Testis (tissue), 3 donors: Measurements from ENCODE around the gene SLC25A1. TPM values are rescaled to one million over a fixed set of nuclear protein-coding genes. Genes with fewer than 3 reads are reported as not detected.
A peak's percentile ranks its signal among the peaks of the same experiment; 100 is the strongest.

Experiments used
- DNase-seq: peaks from one replicate; pipeline ENCODE4 v3.0.0-alpha.2; 2019
- H3K27ac ChIP-seq, 2 donors: fragments of 200-600 bp; sonication (generic); one replicate each; pipeline ENCODE4 v1.5.1; 2019
- H3K27me3 ChIP-seq: fragments of 200-600 bp; sonication (generic); one replicate; pipeline ENCODE4 v1.5.1; 2019
- H3K36me3 ChIP-seq: fragments of 200-600 bp; sonication (generic); one replicate; pipeline ENCODE4 v1.5.1; 2017; ENCODE audit warnings: low read depth; ENCODE audit errors: missing control alignments
- H3K4me1 ChIP-seq: fragments of 200-600 bp; sonication (generic); one replicate; pipeline ENCODE4 v1.5.1; 2019
- H3K4me3 ChIP-seq, 2 donors: fragments of 200-600 bp; sonication (generic); one replicate each; pipeline ENCODE4 v1.5.1; 2017 to 2019
- H3K9me3 ChIP-seq: fragments of 200-600 bp; sonication (generic); one replicate; pipeline ENCODE4 v1.5.1; 2017
- POLR2A ChIP-seq: fragments of 450-650 bp; IDR thresholded peaks from one replicate; pipeline ENCODE4 v1.6.1; 2017; ENCODE audit warnings: antibody characterized with exemption, mild to moderate bottlenecking, moderate library complexity
- WGBS, 2 donors: methylation state at CpG; one replicate each; pipeline ENCODE4 v1.1.5; 2018; 5-methylcytosine and 5-hydroxymethylcytosine counted together
- intact Hi-C: fragments of 100-400 bp; cut with DNase I; formaldehyde crosslinking; loops from one replicate; pipeline ENCODE4 v1.15.1; 2023; ENCODE audit warnings: low total_unique reads
- polyA plus RNA-seq: library from polyadenylated mRNA; stranded (reverse); fragments of 350-450 nt; fragmentation: Illumina TruSeq; extraction: RNeasy Lipid Tissue Mini Kit (QIAGEN cat#74804); gene quantifications from one replicate; pipeline ENCODE4 v1.2.3, GENCODE V29; 2014; ENCODE audit warnings: low read depth, low replicate concordance; ENCODE audit not compliant: insufficient read depth
- total RNA-seq, 2 donors: library from RNA; depleted of rRNA; stranded (reverse); fragments of >200 nt; gene quantifications; one replicate each; pipeline ENCODE4 v1.2.3, GENCODE V29; 2016
- TF ChIP-seq, protein P1 (sequence below), 3 experiments: fragments of 450-650 bp in 2 of 3; fragments of 200-600 bp in 1 of 3; sonication (generic) in 1 of 3; IDR thresholded peaks; one replicate each; pipeline ENCODE4 v1.5.1; 2016 to 2019; ENCODE audit warnings: antibody characterized with exemption in 3 of 3, mild to moderate bottlenecking in 2 of 3, moderate library complexity in 1 of 3

SLC25A1 gene
- total and polyA plus RNA-seq, 3 donors from 2014 or later, result 56.0 to 64.9 (median 61.7) TPM

- H3K27me3 ChIP-seq, result no peaks in the 10 kb centered on the region
- 63 to 75% methylated on average over 10 to 11 of the region's 11 CpGs for WGBS, 2 donors
- H3K36me3 ChIP-seq, result no peaks in the 10 kb centered on the region
- no peak overlapping the region for H3K27ac ChIP-seq
- H3K4me3 ChIP-seq, result no peak overlapping the region
- no peaks in the 10 kb centered on the region for H3K4me1 ChIP-seq
- no peaks in the 10 kb centered on the region for H3K9me3 ChIP-seq
- intact Hi-C loops, result no loop called here
- no peak for DNase-seq
- no peak for TF ChIP-seq POLR2A
- TF ChIP-seq, protein P1, sequence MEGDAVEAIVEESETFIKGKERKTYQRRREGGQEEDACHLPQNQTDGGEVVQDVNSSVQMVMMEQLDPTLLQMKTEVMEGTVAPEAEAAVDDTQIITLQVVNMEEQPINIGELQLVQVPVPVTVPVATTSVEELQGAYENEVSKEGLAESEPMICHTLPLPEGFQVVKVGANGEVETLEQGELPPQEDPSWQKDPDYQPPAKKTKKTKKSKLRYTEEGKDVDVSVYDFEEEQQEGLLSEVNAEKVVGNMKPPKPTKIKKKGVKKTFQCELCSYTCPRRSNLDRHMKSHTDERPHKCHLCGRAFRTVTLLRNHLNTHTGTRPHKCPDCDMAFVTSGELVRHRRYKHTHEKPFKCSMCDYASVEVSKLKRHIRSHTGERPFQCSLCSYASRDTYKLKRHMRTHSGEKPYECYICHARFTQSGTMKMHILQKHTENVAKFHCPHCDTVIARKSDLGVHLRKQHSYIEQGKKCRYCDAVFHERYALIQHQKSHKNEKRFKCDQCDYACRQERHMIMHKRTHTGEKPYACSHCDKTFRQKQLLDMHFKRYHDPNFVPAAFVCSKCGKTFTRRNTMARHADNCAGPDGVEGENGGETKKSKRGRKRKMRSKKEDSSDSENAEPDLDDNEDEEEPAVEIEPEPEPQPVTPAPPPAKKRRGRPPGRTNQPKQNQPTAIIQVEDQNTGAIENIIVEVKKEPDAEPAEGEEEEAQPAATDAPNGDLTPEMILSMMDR (IDR thresholded peaks at IDR 0.05), result no peak
Observed at GRCh38 chr22:19152942-19153883, 25.3 kb downstream of the SLC25A1 start.

DNA sequence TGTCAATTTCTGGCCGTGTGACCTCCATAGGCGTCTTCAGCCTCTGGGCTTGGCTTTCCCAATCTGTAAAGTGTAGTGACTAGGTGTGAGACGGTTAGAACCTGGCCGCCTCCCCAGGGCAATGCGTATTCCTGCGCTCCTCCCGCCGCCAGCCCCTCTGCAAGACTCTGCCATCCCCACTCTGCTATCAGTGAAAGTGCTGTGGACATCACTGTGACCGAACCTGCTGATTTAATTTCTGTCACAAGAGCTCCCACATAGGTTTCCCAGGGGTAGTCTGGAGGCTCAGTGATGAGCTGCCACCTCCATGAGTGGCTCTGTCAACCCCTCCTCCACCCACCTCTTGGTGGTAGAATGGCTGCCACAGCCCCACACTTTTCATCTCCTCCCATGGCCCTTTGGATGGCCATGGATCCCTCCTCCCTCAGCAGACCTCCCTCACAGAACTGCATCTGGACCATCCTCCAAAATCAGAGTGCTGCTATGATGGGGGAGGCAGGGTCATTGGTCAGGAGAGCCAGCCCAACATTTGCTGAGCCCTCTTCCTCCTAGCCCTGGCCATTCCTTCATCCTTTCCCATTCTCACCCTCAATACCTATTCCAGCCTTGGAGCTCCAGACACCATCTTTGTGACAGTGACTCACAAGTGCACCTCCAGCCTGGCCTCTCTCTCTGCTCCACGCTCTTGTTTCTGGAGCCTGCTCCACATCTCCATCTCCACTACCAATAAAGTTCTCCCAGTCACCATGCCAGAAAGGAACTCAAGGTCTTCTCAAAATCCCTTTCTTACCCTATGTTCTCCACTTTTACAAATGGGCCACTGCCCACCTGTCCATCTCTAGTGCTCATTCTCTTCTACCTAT is 27.0 kb downstream of the SLC25A1 start:
- 45 to 52% methylated on average over 10 of the region's 10 CpGs for WGBS, 2 donors
- Histone ChIP-seq H3K9me3 (no peaks in the 10 kb centered on the region), H3K27me3 (no peaks in the 10 kb centered on the region), H3K4me1 (no peaks in the 10 kb centered on the region), H3K27ac (no peak overlapping the region), H3K4me3 (no peak overlapping the region), H3K36me3 (no peaks in the 10 kb centered on the region)
- no peak for DNase-seq
- TF ChIP-seq, protein P1 (IDR thresholded peaks at IDR 0.05), result no peak
- no peak for TF ChIP-seq POLR2A
- intact Hi-C loops, result no loop called here

DNA sequence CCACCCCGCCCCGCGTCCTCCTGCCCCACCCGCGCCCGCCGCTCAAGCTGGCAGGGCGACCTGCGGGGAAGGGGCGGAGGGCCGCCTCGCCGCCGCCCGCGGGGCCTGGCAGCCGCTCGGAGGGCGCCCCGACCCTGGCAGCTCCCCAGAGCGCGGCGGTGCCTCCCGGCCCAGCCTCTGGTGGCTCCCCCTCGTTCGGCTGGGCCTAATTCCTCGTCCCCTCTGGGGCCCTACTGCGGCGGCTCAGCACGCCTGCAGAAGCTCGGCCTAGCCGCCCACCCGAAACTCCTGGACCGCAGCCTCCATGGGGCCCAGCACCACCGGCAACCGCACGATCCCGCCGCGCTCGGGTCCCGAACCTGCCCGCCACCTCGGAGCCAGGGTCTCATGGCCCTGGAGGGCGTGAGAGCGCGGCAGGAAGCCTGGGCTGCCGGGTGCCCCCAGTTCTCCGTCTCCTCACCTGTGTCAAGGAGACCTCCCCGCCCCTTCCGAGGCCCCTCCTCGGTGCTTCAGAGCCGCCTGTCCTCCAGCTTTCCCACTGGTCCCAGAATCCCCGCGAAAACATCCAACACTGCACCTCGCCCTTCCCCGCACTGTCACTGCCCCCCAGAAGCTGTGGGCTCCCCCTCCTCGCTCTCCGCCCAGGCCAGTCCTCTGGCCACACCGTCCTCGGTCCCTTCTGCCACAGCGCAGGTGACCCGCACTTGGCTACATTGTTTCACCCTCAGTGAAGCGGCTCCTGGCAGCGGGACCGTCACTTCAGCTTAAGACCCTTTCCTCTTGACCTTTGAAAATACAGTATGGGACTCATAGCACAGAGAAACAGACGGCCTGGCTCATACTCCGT is 27.8 kb downstream of the SLC25A1 start:
- Histone ChIP-seq H3K27me3 (no peaks in the 10 kb centered on the region), H3K27ac (no peak overlapping the region), H3K36me3 (no peaks in the 10 kb centered on the region), H3K9me3 (no peaks in the 10 kb centered on the region), H3K4me1 (no peaks in the 10 kb centered on the region), H3K4me3 (peak overlapping the region; percentile 9 to 34)
- TF ChIP-seq, protein P1 (IDR thresholded peaks at IDR 0.05), result no peak
- TF ChIP-seq POLR2A, result no peak
- 9 to 15% methylated on average over 16 to 41 of the region's 68 CpGs for WGBS, 2 donors
- intact Hi-C loops, result no loop called here
- DNase-seq, result no peak

DNA sequence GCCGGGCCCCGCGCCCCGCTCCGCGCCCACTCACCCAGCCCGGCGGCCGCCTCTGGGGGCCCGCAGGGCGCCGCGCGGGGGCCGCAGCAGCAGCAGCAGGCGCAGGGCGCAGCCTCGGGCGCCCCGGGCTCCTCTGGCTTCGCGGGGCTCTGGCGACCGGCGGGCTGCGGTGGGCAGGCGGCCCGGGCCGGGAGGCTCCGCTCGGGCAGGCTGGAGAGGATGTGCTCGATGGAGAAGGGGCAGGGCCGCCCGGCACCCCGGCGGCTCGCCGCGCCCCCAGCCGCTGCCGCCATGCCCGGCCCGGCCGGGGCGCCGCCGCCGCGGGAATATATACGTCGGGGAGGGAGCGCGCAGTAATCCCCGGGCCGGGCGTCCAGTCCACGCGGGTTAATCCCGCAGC is 28.5 kb downstream of the SLC25A1 start, which contains the start of gene GSC2:
GSC2 (minus strand) TSS at position 302 of the 400 bp plus-strand sequence; CDS start at position 293, 9 bp downstream.
- intact Hi-C loops, result no loop called here
- TF ChIP-seq, protein P1 (IDR thresholded peaks at IDR 0.05), result no peak
- TF ChIP-seq POLR2A, result no peak
- 0 to 3% methylated on average over 40 to 50 of the region's 59 CpGs for WGBS, 2 donors
- no peak for DNase-seq
- no peak within 1 kb of the TSS for H3K27ac ChIP-seq
- no peaks in the 10 kb centered on the region for H3K4me1 ChIP-seq
- H3K9me3 ChIP-seq, result no peaks in the 10 kb centered on the region
- peak within 1 kb of the TSS; percentile 18 to 34 for H3K4me3 ChIP-seq
- H3K36me3 ChIP-seq, result no peaks in the 10 kb centered on the region
- H3K27me3 ChIP-seq, result no peaks in the 10 kb centered on the region
